Measurements from ENCODE around the gene WDR1.

WDR1 gene

GRCh38 chr4:10116569-10117358 lies at the start of gene WDR1:
Gene WDR1, minus strand, starts transcription at chr4:10116799. Its CDS starts 133 bp downstream, at chr4:10116666.
- DNase-seq, result peak; percentile 99

GRCh38 chr4:10164877-10165283 lies 48.3 kb upstream of the WDR1 start:
- no peak for DNase-seq

GRCh38 chr4:10163296-10163695 lies 46.7 kb upstream of the WDR1 start:
- DNase-seq, result no peak

GRCh38 chr4:10162341-10163000 lies 45.9 kb upstream of the WDR1 start:
- DNase-seq, result no peak

- no peak for DNase-seq
Observed at GRCh38 chr4:10161840-10162239, 45.2 kb upstream of the WDR1 start.

GRCh38 chr4:10161146-10161545 lies 44.5 kb upstream of the WDR1 start:
- DNase-seq, result no peak

GRCh38 chr4:10160281-10160856 lies 43.8 kb upstream of the WDR1 start:
- no peak for DNase-seq

GRCh38 chr4:10159671-10160070 lies 43.1 kb upstream of the WDR1 start:
- no peak for DNase-seq

GRCh38 chr4:10158333-10158942 lies 41.8 kb upstream of the WDR1 start:
- DNase-seq, result no peak

- DNase-seq, result peak; percentile 30
Observed at GRCh38 chr4:10157478-10158332, 41.1 kb upstream of the WDR1 start.

- no peak for DNase-seq
Observed at GRCh38 chr4:10154241-10154640, 37.6 kb upstream of the WDR1 start.

GRCh38 chr4:10153161-10153560 lies 36.6 kb upstream of the WDR1 start:
- DNase-seq, result no peak

- DNase-seq, result no peak
Observed at GRCh38 chr4:10151182-10151581, 34.6 kb upstream of the WDR1 start.

GRCh38 chr4:10144966-10145365 lies 28.4 kb upstream of the WDR1 start:
- no peak for DNase-seq

GRCh38 chr4:10144479-10144878 lies 27.9 kb upstream of the WDR1 start:
- no peak for DNase-seq

- DNase-seq, result no peak
Observed at GRCh38 chr4:10143171-10143570, 26.6 kb upstream of the WDR1 start.

- no peak for DNase-seq
Observed at GRCh38 chr4:10140866-10141759, 24.5 kb upstream of the WDR1 start.

GRCh38 chr4:10139518-10139917 lies 22.9 kb upstream of the WDR1 start:
- DNase-seq, result no peak

- DNase-seq, result no peak
Observed at GRCh38 chr4:10135260-10135659, 18.7 kb upstream of the WDR1 start.

GRCh38 chr4:10134141-10134540 lies 17.5 kb upstream of the WDR1 start:
- DNase-seq, result no peak

GRCh38 chr4:10131202-10131601 lies 14.6 kb upstream of the WDR1 start:
- no peak for DNase-seq
